Activated naive CD8-positive, alpha-beta T cell (primary cell): ENCODE measurements around the gene CD96.

ENCODE experiments used
- H3K27ac Mint-ChIP-seq: one replicate; pipeline ENCODE4 v1.8.0; 2021; ENCODE audit warnings: mixed read lengths
- H3K27me3 Mint-ChIP-seq: one replicate; pipeline ENCODE4 v1.8.0; 2021; ENCODE audit warnings: mixed read lengths
- H3K36me3 Mint-ChIP-seq: one replicate; pipeline ENCODE4 v1.8.0; 2021; ENCODE audit warnings: mixed read lengths
- H3K4me1 Mint-ChIP-seq: one replicate; pipeline ENCODE4 v1.8.0; 2021; ENCODE audit warnings: low read depth, mixed read lengths
- H3K4me3 Mint-ChIP-seq: one replicate; pipeline ENCODE4 v1.8.0; 2021; ENCODE audit warnings: mild to moderate bottlenecking, mixed read lengths
- H3K9me3 Mint-ChIP-seq: one replicate; pipeline ENCODE4 v1.8.0; 2021; ENCODE audit warnings: low read depth, mixed read lengths

CD96 gene

GRCh38 chr3:111578867-111579266 is 36.9 kb downstream of the CD96 start:
- Mint-ChIP-seq H3K4me3 (no peak overlapping the region), H3K27me3 (no peaks in the 10 kb centered on the region), H3K27ac (peak overlapping the region; percentile 92), H3K4me1 (peaks cover 83% of the 10 kb centered on the region), H3K36me3 (peaks cover 40% of the 10 kb centered on the region), H3K9me3 (peaks cover 5% of the 10 kb centered on the region)

DNA sequence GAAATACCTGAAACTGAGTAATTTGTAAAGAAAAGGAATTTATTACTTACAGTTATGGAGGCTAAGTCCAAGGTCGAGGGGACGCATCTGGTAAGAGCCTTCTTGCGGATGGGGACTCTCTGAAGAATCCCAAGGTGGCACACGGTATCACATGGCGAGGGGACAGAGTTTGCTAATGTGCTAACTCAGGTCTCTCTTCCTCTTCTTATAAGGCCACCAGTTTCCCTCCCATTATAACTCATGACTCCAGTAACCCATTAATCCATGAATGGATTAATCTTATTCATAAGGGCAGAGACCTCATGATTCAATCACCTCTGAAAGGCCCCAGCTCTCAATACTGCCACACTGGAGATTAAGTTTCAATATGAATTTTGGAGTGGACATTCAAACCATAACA is 37.5 kb downstream of the CD96 start:
- Mint-ChIP-seq H3K9me3 (peaks cover 5% of the 10 kb centered on the region), H3K27me3 (no peaks in the 10 kb centered on the region), H3K4me1 (peaks cover 87% of the 10 kb centered on the region), H3K4me3 (no peak overlapping the region), H3K36me3 (peaks cover 46% of the 10 kb centered on the region), H3K27ac (peak overlapping the region; percentile 92)

DNA sequence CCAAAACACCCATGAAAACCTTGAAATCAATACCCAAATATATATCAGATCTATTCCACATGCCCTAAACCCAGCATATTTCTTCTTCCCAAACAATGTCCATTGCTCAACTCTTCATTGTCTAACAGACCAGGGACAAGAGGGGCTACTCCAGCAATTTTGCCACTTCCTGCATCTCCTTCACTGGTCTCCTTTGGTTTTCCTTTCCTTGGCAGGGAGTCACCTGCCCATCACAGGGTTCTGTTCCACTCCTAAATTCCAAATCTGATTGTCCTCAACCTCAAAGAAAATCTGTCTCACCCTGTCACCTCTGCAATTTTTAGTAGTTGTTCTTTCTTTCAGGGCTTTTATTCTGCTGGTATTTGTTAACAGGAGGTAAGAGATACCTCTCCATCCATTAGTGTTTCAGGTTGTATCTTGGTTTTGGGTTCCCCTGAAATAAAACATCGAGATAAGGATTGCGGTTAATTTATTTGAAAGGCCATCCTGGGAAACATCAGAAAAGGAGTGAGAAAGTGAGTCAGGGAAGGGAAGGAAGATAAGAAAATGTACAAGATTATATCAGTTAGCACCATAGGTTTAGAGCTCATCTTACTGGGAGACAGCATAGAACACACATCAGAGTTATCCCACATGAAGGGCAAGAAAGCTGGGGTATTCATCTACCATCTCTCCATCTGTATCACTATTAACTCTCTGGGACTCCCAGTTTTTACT is 39.6 kb downstream of the CD96 start:
- peaks cover 84% of the 10 kb centered on the region for H3K4me1 Mint-ChIP-seq
- H3K27me3 Mint-ChIP-seq = no peaks in the 10 kb centered on the region
- peaks cover 48% of the 10 kb centered on the region for H3K36me3 Mint-ChIP-seq
- H3K27ac Mint-ChIP-seq = peak overlapping the region; percentile 92
- peaks cover 10% of the 10 kb centered on the region for H3K9me3 Mint-ChIP-seq
- no peak overlapping the region for H3K4me3 Mint-ChIP-seq

GRCh38 chr3:111582120-111582474 is 40.1 kb downstream of the CD96 start:
- peaks cover 52% of the 10 kb centered on the region for H3K36me3 Mint-ChIP-seq
- H3K9me3 Mint-ChIP-seq = peaks cover 13% of the 10 kb centered on the region
- H3K4me3 Mint-ChIP-seq = peak overlapping the region; percentile 40
- H3K4me1 Mint-ChIP-seq = peaks cover 83% of the 10 kb centered on the region
- H3K27ac Mint-ChIP-seq = peak overlapping the region; percentile 92
- H3K27me3 Mint-ChIP-seq = no peaks in the 10 kb centered on the region

DNA sequence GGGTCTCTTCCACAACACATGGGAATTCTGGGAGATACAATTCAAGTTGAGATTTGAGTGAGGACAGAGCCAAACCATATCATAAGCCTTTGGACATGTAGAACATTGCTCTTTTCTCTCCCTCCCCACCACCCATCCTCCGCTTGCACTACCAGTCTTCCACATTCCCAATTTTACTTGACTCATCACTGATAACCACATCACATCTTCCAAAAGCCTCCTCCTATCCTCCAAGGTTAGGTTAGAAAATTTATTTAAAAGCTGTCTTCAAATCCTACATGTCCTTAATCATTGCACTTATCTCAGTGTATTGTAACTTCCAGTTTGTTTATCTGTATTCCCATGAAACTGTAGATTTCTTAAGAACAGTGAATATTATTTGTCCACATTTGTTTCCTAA is 42.7 kb downstream of the CD96 start:
- Mint-ChIP-seq H3K27me3 (no peaks in the 10 kb centered on the region), H3K9me3 (peaks cover 13% of the 10 kb centered on the region), H3K27ac (peak overlapping the region; percentile 75), H3K4me3 (no peak overlapping the region), H3K36me3 (peaks cover 52% of the 10 kb centered on the region), H3K4me1 (peaks cover 79% of the 10 kb centered on the region)

DNA sequence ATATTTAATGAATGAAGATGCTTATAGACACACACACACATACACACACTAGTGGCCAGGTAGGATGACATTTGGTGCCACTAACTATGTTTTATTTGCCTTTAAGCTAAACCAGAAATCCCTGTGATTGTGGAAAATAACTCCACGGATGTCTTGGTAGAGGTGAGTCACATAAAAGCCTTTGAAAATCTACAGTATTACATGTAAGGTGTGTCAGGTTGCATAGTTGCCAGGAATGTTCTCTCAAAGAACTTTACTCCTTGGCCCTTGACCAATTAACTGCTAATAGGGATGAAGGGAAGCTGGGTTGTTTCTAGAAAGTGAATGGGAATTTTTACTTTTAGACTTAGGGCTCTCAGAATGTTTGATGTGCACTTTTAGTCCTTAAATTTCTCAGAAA is 43.2 kb downstream of the CD96 start:
- Mint-ChIP-seq H3K4me3 (no peak overlapping the region), H3K9me3 (peaks cover 13% of the 10 kb centered on the region), H3K27ac (peak overlapping the region; percentile 61), H3K27me3 (no peaks in the 10 kb centered on the region), H3K36me3 (peaks cover 52% of the 10 kb centered on the region), H3K4me1 (peaks cover 76% of the 10 kb centered on the region)

- Mint-ChIP-seq H3K4me1 (peaks cover 61% of the 10 kb centered on the region), H3K27ac (peak overlapping the region; percentile 90), H3K4me3 (no peak overlapping the region), H3K27me3 (no peaks in the 10 kb centered on the region), H3K9me3 (peaks cover 9% of the 10 kb centered on the region), H3K36me3 (peaks cover 41% of the 10 kb centered on the region)
Observed at GRCh38 chr3:111588527-111588926, 46.5 kb downstream of the CD96 start.

- Mint-ChIP-seq H3K9me3 (peaks cover 9% of the 10 kb centered on the region), H3K36me3 (peaks cover 39% of the 10 kb centered on the region), H3K27ac (peak overlapping the region; percentile 84), H3K4me1 (peaks cover 64% of the 10 kb centered on the region), H3K4me3 (peak overlapping the region; percentile 15), H3K27me3 (no peaks in the 10 kb centered on the region)
Observed at GRCh38 chr3:111589303-111590142, 47.5 kb downstream of the CD96 start.

DNA sequence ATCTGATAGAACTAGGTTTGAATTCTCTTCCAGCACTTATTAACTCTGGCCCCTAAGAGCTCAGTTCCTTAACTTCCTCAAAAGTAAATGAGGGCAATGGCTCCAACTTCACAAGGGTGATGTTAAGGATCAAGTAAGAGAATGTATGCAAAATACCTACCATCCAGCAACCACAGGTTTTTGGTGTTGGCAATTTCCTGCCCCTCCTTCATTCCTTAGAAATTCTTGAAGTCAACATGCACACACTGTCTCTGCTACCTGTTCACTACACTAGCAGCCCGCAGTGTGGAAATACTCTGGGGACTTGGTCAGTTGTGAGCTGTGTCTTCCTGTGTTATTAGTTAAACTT is 48.1 kb downstream of the CD96 start:
- Mint-ChIP-seq H3K4me1 (peaks cover 68% of the 10 kb centered on the region), H3K9me3 (peaks cover 9% of the 10 kb centered on the region), H3K4me3 (no peak overlapping the region), H3K27ac (peak overlapping the region; percentile 64), H3K36me3 (peaks cover 37% of the 10 kb centered on the region), H3K27me3 (no peaks in the 10 kb centered on the region)

GRCh38 chr3:111591555-111591954 is 49.6 kb downstream of the CD96 start:
- H3K9me3 Mint-ChIP-seq = peaks cover 4% of the 10 kb centered on the region
- H3K4me3 Mint-ChIP-seq = peak overlapping the region; percentile 69
- no peaks in the 10 kb centered on the region for H3K27me3 Mint-ChIP-seq
- peak overlapping the region; percentile 59 for H3K27ac Mint-ChIP-seq
- H3K36me3 Mint-ChIP-seq = peaks cover 31% of the 10 kb centered on the region
- peaks cover 74% of the 10 kb centered on the region for H3K4me1 Mint-ChIP-seq

DNA sequence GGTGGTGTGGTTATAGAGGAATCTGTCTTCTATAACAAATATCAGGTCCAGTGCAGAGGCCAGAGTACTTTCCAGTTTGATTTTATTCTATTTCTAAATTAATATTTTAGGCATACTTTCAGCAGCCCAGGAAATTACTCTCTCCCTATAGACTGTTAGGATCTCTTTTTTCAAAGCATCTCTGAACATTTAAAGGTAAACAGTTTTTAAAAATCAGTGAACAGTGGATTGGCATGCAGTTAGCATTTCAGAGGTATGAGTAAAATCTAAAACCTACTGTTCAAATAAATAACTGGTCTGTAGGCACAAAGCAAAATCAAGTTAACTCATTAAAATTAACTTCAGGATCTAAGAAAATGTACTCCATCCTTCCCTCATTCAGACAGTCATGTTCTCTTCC is 50.1 kb downstream of the CD96 start:
- Mint-ChIP-seq H3K36me3 (peaks cover 27% of the 10 kb centered on the region), H3K9me3 (no peaks in the 10 kb centered on the region), H3K27ac (peak overlapping the region; percentile 59), H3K27me3 (no peaks in the 10 kb centered on the region), H3K4me1 (peaks cover 76% of the 10 kb centered on the region), H3K4me3 (peak overlapping the region; percentile 91)

- H3K36me3 Mint-ChIP-seq = peaks cover 25% of the 10 kb centered on the region
- H3K4me1 Mint-ChIP-seq = peaks cover 76% of the 10 kb centered on the region
- H3K4me3 Mint-ChIP-seq = peak overlapping the region; percentile 91
- H3K27ac Mint-ChIP-seq = peak overlapping the region; percentile 94
- no peaks in the 10 kb centered on the region for H3K27me3 Mint-ChIP-seq
- H3K9me3 Mint-ChIP-seq = no peaks in the 10 kb centered on the region
Observed at GRCh38 chr3:111592936-111593335, 50.9 kb downstream of the CD96 start.

DNA sequence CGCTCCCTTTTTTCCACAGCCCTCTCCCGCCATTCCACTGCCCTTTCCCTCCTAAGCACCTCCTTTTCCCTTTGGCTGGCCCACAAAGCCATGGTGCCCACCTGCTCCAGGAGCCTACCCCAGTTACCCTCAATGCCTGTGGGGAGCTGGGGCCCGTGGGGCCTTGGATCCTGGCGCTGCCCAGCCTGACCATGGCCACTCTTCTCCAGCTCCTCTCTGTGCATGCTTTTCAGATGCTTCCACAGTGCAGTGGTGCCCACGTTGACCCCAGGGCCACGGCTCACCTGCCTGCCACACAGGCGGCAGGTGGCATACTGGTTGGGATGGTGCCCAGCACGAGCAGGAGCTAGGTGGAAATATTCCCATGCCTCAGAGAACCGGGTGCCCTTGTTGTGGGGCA is 51.7 kb downstream of the CD96 start:
- Mint-ChIP-seq H3K4me1 (peaks cover 75% of the 10 kb centered on the region), H3K27me3 (no peaks in the 10 kb centered on the region), H3K36me3 (peaks cover 24% of the 10 kb centered on the region), H3K9me3 (no peaks in the 10 kb centered on the region), H3K4me3 (peak overlapping the region; percentile 91), H3K27ac (peak overlapping the region; percentile 94)

GRCh38 chr3:111594205-111594604 is 52.2 kb downstream of the CD96 start:
- peak overlapping the region; percentile 91 for H3K4me3 Mint-ChIP-seq
- peaks cover 24% of the 10 kb centered on the region for H3K36me3 Mint-ChIP-seq
- H3K4me1 Mint-ChIP-seq = peaks cover 74% of the 10 kb centered on the region
- no peaks in the 10 kb centered on the region for H3K9me3 Mint-ChIP-seq
- H3K27me3 Mint-ChIP-seq = no peaks in the 10 kb centered on the region
- H3K27ac Mint-ChIP-seq = peak overlapping the region; percentile 94

- H3K4me3 Mint-ChIP-seq = peak overlapping the region; percentile 91
- peaks cover 24% of the 10 kb centered on the region for H3K36me3 Mint-ChIP-seq
- H3K27ac Mint-ChIP-seq = peak overlapping the region; percentile 94
- peaks cover 68% of the 10 kb centered on the region for H3K4me1 Mint-ChIP-seq
- no peaks in the 10 kb centered on the region for H3K27me3 Mint-ChIP-seq
- no peaks in the 10 kb centered on the region for H3K9me3 Mint-ChIP-seq
Observed at GRCh38 chr3:111594781-111595180, 52.8 kb downstream of the CD96 start.
